CD14-positive monocyte (primary cell): ENCODE data around the gene RETREG3. TPM values are rescaled to one million over a fixed set of nuclear protein-coding genes. Genes with fewer than 3 reads are reported as not detected.

Experiments used
- DNase-seq, 3 donors: peaks; one replicate each; pipeline ENCODE4 v3.0.0-alpha.2; 2011 to 2022
- H2AFZ ChIP-seq: 2 replicates; pipeline ENCODE4 v1.6.0; 2012; ENCODE audit warnings: mild to moderate bottlenecking, low read depth, low read length, inconsistent platforms; ENCODE audit not compliant: insufficient read depth, poor library complexity, severe bottlenecking
- H3K27ac ChIP-seq, 2 donors: 1 replicate in 1 of 2; 2 replicates in 1 of 2; pipeline ENCODE4 v1.5.1; 2012 to 2013; ENCODE audit warnings: low read length in 2 of 2, control low read depth in 1 of 2, inconsistent platforms in 1 of 2, low read depth in 1 of 2, mild to moderate bottlenecking in 1 of 2
- H3K27me3 ChIP-seq, 2 donors: one replicate each; pipeline versions ENCODE4 v1.6.0 to v1.6.1; 2011 to 2013; ENCODE audit warnings: low read length in 2 of 2; ENCODE audit not compliant: control insufficient read depth in 2 of 2, insufficient read depth in 2 of 2
- H3K36me3 ChIP-seq, 2 donors: replicated peaks in 1 of 2; 1 replicate in 1 of 2; 2 replicates in 1 of 2; pipeline versions ENCODE4 v1.5.1 to v1.6.1; 2012 to 2013; ENCODE audit warnings: low read length in 2 of 2, control low read depth in 1 of 2, inconsistent platforms in 1 of 2, mild to moderate bottlenecking in 1 of 2; ENCODE audit not compliant: insufficient read depth in 2 of 2, control insufficient read depth in 1 of 2
- H3K4me1 ChIP-seq, 2 donors: 1 replicate in 1 of 2; 2 replicates in 1 of 2; pipeline versions ENCODE4 v1.5.1 to v1.6.1; 2012 to 2013; ENCODE audit warnings: low read length in 2 of 2, control low read depth in 1 of 2, inconsistent platforms in 1 of 2, mild to moderate bottlenecking in 1 of 2, moderate library complexity in 1 of 2; ENCODE audit not compliant: insufficient read depth in 2 of 2, control insufficient read depth in 1 of 2
- H3K4me2 ChIP-seq: replicated peaks from 2 replicates; pipeline ENCODE3; 2012; ENCODE audit warnings: low read length, moderate library complexity, mild to moderate bottlenecking; ENCODE audit not compliant: poor library complexity, severe bottlenecking; ENCODE audit errors: extremely low read depth
- H3K4me3 ChIP-seq, 3 experiments: fragments of 200-600 bp in 1 of 3; sonication (generic) in 1 of 3; replicated peaks in 1 of 3; 1 replicate in 2 of 3; 2 replicates in 1 of 3; pipeline ENCODE4 v1.5.1; 2011 to 2013; ENCODE audit warnings: low read length in 3 of 3, mild to moderate bottlenecking in 3 of 3, control low read depth in 2 of 3, low read depth in 2 of 3, inconsistent platforms in 1 of 3, moderate library complexity in 1 of 3
- H3K79me2 ChIP-seq: 2 replicates; pipeline ENCODE4 v1.6.0; 2012; ENCODE audit warnings: mild to moderate bottlenecking, control low read depth, inconsistent platforms, low read length, moderate library complexity; ENCODE audit not compliant: insufficient read depth
- H3K9ac ChIP-seq: 2 replicates; pipeline ENCODE4 v1.6.0; 2017; ENCODE audit warnings: low read length, mild to moderate bottlenecking; ENCODE audit not compliant: insufficient read depth, poor library complexity, severe bottlenecking
- H3K9me3 ChIP-seq, 2 donors: replicated peaks in 1 of 2; 1 replicate in 1 of 2; 2 replicates in 1 of 2; pipeline versions ENCODE4 v1.5.1 to v1.6.1; 2012 to 2013; ENCODE audit warnings: low read length in 2 of 2, control low read depth in 1 of 2; ENCODE audit not compliant: control insufficient read depth in 1 of 2, insufficient read depth in 1 of 2
- H4K20me1 ChIP-seq: 2 replicates; pipeline ENCODE4 v1.6.0; 2012; ENCODE audit warnings: mild to moderate bottlenecking, low read length, control low read depth, moderate library complexity; ENCODE audit not compliant: insufficient read depth
- H3K27ac Mint-ChIP-seq, 7 donors: one replicate each; pipeline ENCODE4 v1.8.0; 2020; ENCODE audit warnings: mild to moderate bottlenecking in 7 of 7, mixed read lengths in 7 of 7, moderate library complexity in 6 of 7, inconsistent platforms in 2 of 7
- H3K27me3 Mint-ChIP-seq, 3 donors: one replicate each; pipeline ENCODE4 v1.8.0; 2021 to 2022; ENCODE audit warnings: low read depth in 3 of 3, mild to moderate bottlenecking in 3 of 3, mixed read lengths in 3 of 3, moderate library complexity in 3 of 3, inconsistent platforms in 1 of 3
- H3K36me3 Mint-ChIP-seq, 2 donors: one replicate each; pipeline ENCODE4 v1.8.0; 2020; ENCODE audit warnings: mixed read lengths in 2 of 2, inconsistent platforms in 1 of 2, mild to moderate bottlenecking in 1 of 2
- H3K4me1 Mint-ChIP-seq: one replicate; pipeline ENCODE4 v1.8.0; 2020; ENCODE audit warnings: mild to moderate bottlenecking, mixed read lengths
- H3K4me3 Mint-ChIP-seq, 2 donors: one replicate each; pipeline ENCODE4 v1.8.0; 2020; ENCODE audit warnings: mild to moderate bottlenecking in 2 of 2, mixed read lengths in 2 of 2, moderate library complexity in 1 of 2
- H3K9me3 Mint-ChIP-seq, 7 donors: one replicate each; pipeline ENCODE4 v1.8.0; 2020 to 2022; ENCODE audit warnings: mixed read lengths in 7 of 7, mild to moderate bottlenecking in 6 of 7, moderate library complexity in 6 of 7, inconsistent platforms in 2 of 7
- CTCF ChIP-seq: fragments of 200-600 bp; IDR thresholded peaks from one replicate; pipeline ENCODE4 v1.8.0; 2022; ENCODE audit warnings: antibody characterized with exemption, mild to moderate bottlenecking
- WGBS: methylation state at CpG from one replicate; pipeline ENCODE4 v1.1.5; 2013; ENCODE audit warnings: missing lambda C conversion rate; ENCODE audit not compliant: insufficient coverage; 5-methylcytosine and 5-hydroxymethylcytosine counted together
- intact Hi-C, 2 donors: fragments of 100-400 bp; cut with micrococcal nuclease; formaldehyde crosslinking; loops; one replicate each; pipeline versions ENCODE4 v1.15.0 to v1.15.1; 2023
- polyA plus RNA-seq, 3 donors: library from polyadenylated mRNA; depleted of rRNA in 1 of 3; unstranded in 2 of 3; stranded (reverse) in 1 of 3; fragments of 300-500 nt in 2 of 3; fragments of >200 nt in 1 of 3; fragmentation: Illumina TruSeq in 2 of 3; gene quantifications; 1 replicate in 2 of 3; 2 replicates in 1 of 3; pipeline ENCODE4 v1.2.3, GENCODE V29; 2012 to 2021

The RETREG3 gene
- polyA plus RNA-seq, 3 donors: 34.0 to 69.9 (median 69.9) TPM

DNA sequence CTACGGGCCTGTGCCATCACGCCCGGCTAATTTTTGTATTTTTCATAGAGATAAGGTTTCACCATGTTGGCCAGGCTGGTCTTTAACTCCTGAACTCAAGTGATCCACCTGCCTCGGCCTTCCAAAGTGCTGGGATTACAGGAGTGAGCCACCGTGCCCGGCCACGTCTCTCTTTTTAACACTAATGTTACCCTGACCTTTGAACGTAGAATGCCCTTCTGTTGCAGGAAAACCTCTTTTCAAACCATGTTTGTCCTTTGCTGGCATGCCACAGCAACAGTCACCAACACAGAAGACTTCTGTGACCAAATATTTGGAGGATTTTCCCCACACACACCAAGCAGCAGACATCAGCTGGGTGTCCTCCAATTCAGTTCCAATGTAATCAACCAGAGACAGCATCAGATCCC lies 64.3 kb downstream of the RETREG3 start:
- Histone ChIP-seq H3K4me1 (peaks cover 6 to 9% of the 10 kb centered on the region in 2 donors), H3K36me3 (peaks cover 35 to 43% of the 10 kb centered on the region in 2 donors), H3K4me3 (no peak overlapping the region), H3K4me2 (no peak overlapping the region), H3K79me2 (no peaks in the 10 kb centered on the region), H2AFZ (no peak overlapping the region), H4K20me1 (peaks cover 29% of the 10 kb centered on the region), H3K27me3 (peaks cover 11 to 20% of the 10 kb centered on the region in 2 donors), H3K9ac (no peak overlapping the region), H3K9me3 (no peaks in the 10 kb centered on the region), H3K27ac (no peak overlapping the region)
- no peak for TF ChIP-seq CTCF
- intact Hi-C loops: no loop called here
- H3K9me3 Mint-ChIP-seq: peaks cover 0 to 4% (median 0%) of the 10 kb centered on the region in 7 donors
- H3K4me1 Mint-ChIP-seq: peaks cover 9% of the 10 kb centered on the region
- H3K4me3 Mint-ChIP-seq: no peak overlapping the region
- H3K27me3 Mint-ChIP-seq: peaks cover 20 to 30% (median 26%) of the 10 kb centered on the region in 3 donors
- peaks cover 51 to 68% of the 10 kb centered on the region in 2 donors for H3K36me3 Mint-ChIP-seq
- 81% methylated on average over 7 of the region's 8 CpGs for WGBS
- DNase-seq: no peak
- H3K27ac Mint-ChIP-seq: no peak overlapping the region

DNA sequence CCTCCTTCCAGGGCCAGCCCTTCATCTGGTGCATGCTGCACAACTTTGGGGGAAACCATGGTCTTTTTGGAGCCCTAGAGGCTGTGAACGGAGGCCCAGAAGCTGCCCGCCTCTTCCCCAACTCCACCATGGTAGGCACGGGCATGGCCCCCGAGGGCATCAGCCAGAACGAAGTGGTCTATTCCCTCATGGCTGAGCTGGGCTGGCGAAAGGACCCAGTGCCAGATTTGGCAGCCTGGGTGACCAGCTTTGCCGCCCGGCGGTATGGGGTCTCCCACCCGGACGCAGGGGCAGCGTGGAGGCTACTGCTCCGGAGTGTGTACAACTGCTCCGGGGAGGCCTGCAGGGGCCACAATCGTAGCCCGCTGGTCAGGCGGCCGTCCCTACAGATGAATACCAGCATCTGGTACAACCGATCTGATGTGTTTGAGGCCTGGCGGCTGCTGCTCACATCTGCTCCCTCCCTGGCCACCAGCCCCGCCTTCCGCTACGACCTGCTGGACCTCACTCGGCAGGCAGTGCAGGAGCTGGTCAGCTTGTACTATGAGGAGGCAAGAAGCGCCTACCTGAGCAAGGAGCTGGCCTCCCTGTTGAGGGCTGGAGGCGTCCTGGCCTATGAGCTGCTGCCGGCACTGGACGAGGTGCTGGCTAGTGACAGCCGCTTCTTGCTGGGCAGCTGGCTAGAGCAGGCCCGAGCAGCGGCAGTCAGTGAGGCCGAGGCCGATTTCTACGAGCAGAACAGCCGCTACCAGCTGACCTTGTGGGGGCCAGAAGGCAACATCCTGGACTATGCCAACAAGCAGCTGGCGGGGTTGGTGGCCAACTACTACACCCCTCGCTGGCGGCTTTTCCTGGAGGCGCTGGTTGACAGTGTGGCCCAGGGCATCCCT lies 65.7 kb downstream of the RETREG3 start:
- peaks cover 0 to 4% (median 0%) of the 10 kb centered on the region in 7 donors for H3K9me3 Mint-ChIP-seq
- Histone ChIP-seq H3K9ac (no peak overlapping the region), H3K27me3 (peaks cover 4 to 12% of the 10 kb centered on the region in 2 donors), H3K79me2 (no peaks in the 10 kb centered on the region), H4K20me1 (peaks cover 19% of the 10 kb centered on the region), H3K9me3 (no peaks in the 10 kb centered on the region), H3K36me3 (peaks cover 45 to 57% of the 10 kb centered on the region in 2 donors), H3K27ac (no peak overlapping the region), H2AFZ (no peak overlapping the region), H3K4me1 (peaks cover 2 to 5% of the 10 kb centered on the region in 2 donors), H3K4me3 (no peak overlapping the region), H3K4me2 (no peak overlapping the region)
- peaks cover 2% of the 10 kb centered on the region for H3K4me1 Mint-ChIP-seq
- WGBS: 97% methylated on average over 37 of the region's 39 CpGs
- H3K27ac Mint-ChIP-seq: no peak overlapping the region
- DNase-seq: no peak
- peaks cover 53 to 74% of the 10 kb centered on the region in 2 donors for H3K36me3 Mint-ChIP-seq
- H3K4me3 Mint-ChIP-seq: no peak overlapping the region
- intact Hi-C loops: no loop called here
- peaks cover 10 to 18% (median 17%) of the 10 kb centered on the region in 3 donors for H3K27me3 Mint-ChIP-seq
- TF ChIP-seq CTCF: no peak
